NB4 (cell line): ENCODE results near the gene DNAJC5.
A peak's percentile ranks its signal among the peaks of the same experiment; 100 is the strongest.
"Not testable (repeated sequence)": the region's sequence is repeated elsewhere in the genome, so short reads cannot be mapped to it uniquely, and the experiment has no call there.

Experiments
- DNase-seq: peaks from one replicate; pipeline ENCODE4 v3.0.0; 2010; ENCODE audit warnings: low read depth
- H3K4me3 ChIP-seq: one replicate; pipeline ENCODE4 v1.5.1; 2011; ENCODE audit warnings: mild to moderate bottlenecking, low read depth, low read length, moderate library complexity
- CTCF ChIP-seq: IDR thresholded peaks from one replicate; pipeline ENCODE4 v1.5.1; 2012; ENCODE audit warnings: low read depth, low read length
- MAX ChIP-seq: IDR thresholded peaks from 2 replicates; pipeline ENCODE4 v1.6.1; 2011; ENCODE audit warnings: low read depth, low read length
- MYC ChIP-seq: IDR thresholded peaks from 2 replicates; pipeline ENCODE4 v1.6.1; 2011; ENCODE audit warnings: low read depth, low read length
- POLR2A ChIP-seq: IDR thresholded peaks from 2 replicates; pipeline ENCODE4 v1.6.1; 2011; ENCODE audit warnings: mild to moderate bottlenecking; ENCODE audit not compliant: insufficient read length; ENCODE audit errors: extremely low read depth

Gene DNAJC5

GRCh38 chr20:63868264-63868663 is 26.7 kb upstream of the DNAJC5 start:
- TF ChIP-seq MAX (no peak), CTCF (no peak), MYC (no peak), POLR2A (no peak)
- DNase-seq, result no peak
- H3K4me3 ChIP-seq, result peak overlapping the region; percentile 11

GRCh38 chr20:63873477-63873971 is 21.4 kb upstream of the DNAJC5 start:
- H3K4me3 ChIP-seq, result no peak overlapping the region
- peak; percentile 97 for DNase-seq
- TF ChIP-seq POLR2A, result no peak
- TF ChIP-seq CTCF, result no peak
- peak; percentile 96 for TF ChIP-seq MYC
- peak; percentile 94 for TF ChIP-seq MAX

GRCh38 chr20:63874241-63874640 is 20.7 kb upstream of the DNAJC5 start:
- DNase-seq, result peak; percentile 81

GRCh38 chr20:63876489-63877036 is 18.4 kb upstream of the DNAJC5 start:
- TF ChIP-seq CTCF (no peak), MAX (no peak)
- DNase-seq, result no peak
- H3K4me3 ChIP-seq, result no peak overlapping the region

More at GRCh38 chr20:63874241-63874640, 20.7 kb upstream of the DNAJC5 start:
- not testable (repeated sequence) for H3K4me3 ChIP-seq

GRCh38 chr20:63877755-63878470 is 17.0 kb upstream of the DNAJC5 start:
- no peak for DNase-seq
- TF ChIP-seq MYC (no peak), CTCF (no peak), MAX (no peak), POLR2A (no peak)
- H3K4me3 ChIP-seq, result no peak overlapping the region

- H3K4me3 ChIP-seq, result no peak overlapping the region
- TF ChIP-seq POLR2A (no peak), CTCF (no peak), MAX (no peak), MYC (no peak)
- DNase-seq, result no peak
Observed at GRCh38 chr20:63878899-63879663, 15.8 kb upstream of the DNAJC5 start.

GRCh38 chr20:63880901-63881300 is 14.0 kb upstream of the DNAJC5 start:
- not testable (repeated sequence) for DNase-seq, H3K4me3 ChIP-seq
